Measurements from ENCODE around the gene ZBTB20. TPM values are rescaled to one million over a fixed set of nuclear protein-coding genes. Genes with fewer than 3 reads are reported as not detected.

ZBTB20 gene
- total and polyA plus RNA-seq, 10 of the 15 experiments (the other 5 are each of a cell fraction or from before 2014, with no cell fraction given), result 0.20 to 5.5 (median 2.2) TPM

GRCh38 chr3:115161866-115162265 is 14.8 kb upstream of the ZBTB20 start:
- no peak overlapping the region for H3K9ac ChIP-seq (ENCODE audit: control insufficient read depth, insufficient read depth, low read length)
- H3K9me3 ChIP-seq (replicated peaks; ENCODE audit: control insufficient read depth, insufficient read depth, low read length), result peaks cover 9% of the 10 kb centered on the region
- TF ChIP-seq HDGF (IDR thresholded peaks at IDR 0.05) (no peak), TARDBP (IDR thresholded peaks at IDR 0.05; ENCODE audit: borderline replicate concordance) (no peak), BCLAF1 (IDR thresholded peaks at IDR 0.05) (no peak), ZBTB11 (CRISPR knock-in tag; IDR thresholded peaks at IDR 0.05) (no peak), RELB (IDR thresholded peaks at IDR 0.05; ENCODE audit: low read depth) (no peak), TCF7 (IDR thresholded peaks at IDR 0.05; ENCODE audit: borderline replicate concordance) (no peak), BMI1 (IDR thresholded peaks at IDR 0.05; ENCODE audit: borderline replicate concordance) (no peak), POLR2AphosphoS2 (IDR thresholded peaks at IDR 0.05; ENCODE audit: low read depth, low read length) (no peak), CBX5 (IDR thresholded peaks at IDR 0.05; ENCODE audit: low read depth) (no peak), CEBPB (IDR thresholded peaks at IDR 0.05; ENCODE audit: borderline replicate concordance in 1 of 2, low read depth in 2 of 2, low read length in 2 of 2) (no peak), RAD51 (IDR thresholded peaks at IDR 0.05) (no peak), CHD1 (IDR thresholded peaks at IDR 0.05; ENCODE audit: low read depth, low read length) (no peak), TCF12 (IDR thresholded peaks at IDR 0.05; ENCODE audit: low read depth, low read length) (no peak)
- FAIRE-seq (no peak), DNase-seq (ENCODE audit: low read depth, low spot score) (no peak), ATAC-seq (no peak)
- H3K27me3 ChIP-seq (replicated peaks in 1 of 2; ENCODE audit: control insufficient read depth in 2 of 2, insufficient read depth in 2 of 2, low read length in 1 of 2), result no peaks in the 10 kb centered on the region
- H3K27ac ChIP-seq (ENCODE audit: control insufficient read depth, insufficient read depth), result no peak overlapping the region
- in situ Hi-C loops (cut with MboI), result loop anchor here (5.0 kb wide), 1 partner anchor 70 kb away; no protein-coding TSS in a partner anchor
- BruUV-seq (replicated peaks), result no TSS peak
- no peak overlapping the region for H3K4me2 ChIP-seq (ENCODE audit: control insufficient read depth, insufficient read depth)
- WGBS (ENCODE audit: insufficient coverage, insufficient replicate concordance, low lambda C conversion rate, missing lambda C conversion rate), result 73% methylated on average over 1 of the region's 1 CpG
- ChIA-PET RAD21 (ENCODE audit: unreplicated experiment) (no interaction called here), POLR2A (no interaction called here), CTCF (interaction anchor here (0.9 kb wide), 1 partner anchor 80 kb away, joined by 3 read pairs; no protein-coding TSS in a partner anchor), SMC1A (ENCODE audit: uncharacterized antibody, unreplicated experiment) (interaction anchor here (0.9 kb wide), 1 partner anchor 11 kb away, joined by 3 read pairs; no protein-coding TSS in a partner anchor)
- no peaks in the 10 kb centered on the region for H3K36me3 ChIP-seq (ENCODE audit: control insufficient read depth in 2 of 2, insufficient read depth in 2 of 2, low read length in 1 of 2)
- H3K79me2 ChIP-seq (ENCODE audit: control insufficient read depth, insufficient read depth, low read length), result no peaks in the 10 kb centered on the region
- no peak overlapping the region for H3K4me3 ChIP-seq
- H3K4me1 ChIP-seq (ENCODE audit: control insufficient read depth, insufficient read depth, low read length), result peaks cover 6% of the 10 kb centered on the region
- H4K20me1 ChIP-seq (ENCODE audit: control insufficient read depth, insufficient read depth), result no peaks in the 10 kb centered on the region
- intact Hi-C loops (cut with micrococcal nuclease; ENCODE audit: unreplicated experiment), result no loop called here
- no peak overlapping the region for H2AFZ ChIP-seq (ENCODE audit: control insufficient read depth, low read depth, low read length)
